ENCODE measurements around the gene PLA2G2D. TPM values are rescaled to one million over a fixed set of nuclear protein-coding genes. Genes with fewer than 3 reads are reported as not detected.

Gene PLA2G2D
- total RNA-seq, 1 experiment from 2014 or later = not detected

DNA sequence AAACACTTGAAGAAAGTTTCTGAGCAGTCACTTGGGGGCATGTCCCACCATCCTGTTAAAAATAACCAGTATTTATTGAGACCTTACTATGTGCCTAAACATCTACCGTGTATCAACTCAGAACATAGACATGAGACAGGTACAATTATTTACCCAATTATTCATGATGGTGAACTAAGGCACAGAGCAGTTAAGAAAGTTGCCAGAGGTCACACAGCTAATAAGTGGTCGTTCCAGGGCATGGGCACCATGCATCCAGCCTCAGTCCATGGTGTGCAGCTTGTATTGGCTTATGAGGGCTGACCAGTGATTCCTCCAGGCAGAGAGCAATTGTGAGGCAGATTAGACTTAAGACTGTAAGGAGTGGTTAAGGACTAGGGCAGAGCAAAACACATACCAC is 44.0 kb downstream of the PLA2G2D start:
- H2BK12ac ChIP-seq (ENCODE audit: insufficient read length, low read depth, low read length) = no peak overlapping the region
- no peaks in the 10 kb centered on the region for H3K79me2 ChIP-seq (ENCODE audit: insufficient read depth, low read length)
- no peaks in the 10 kb centered on the region for H3K27me3 ChIP-seq (ENCODE audit: insufficient read depth, low read length)
- H3K79me1 ChIP-seq (ENCODE audit: insufficient read depth, low read depth, low read length, poor library complexity, severe bottlenecking) = no peaks in the 10 kb centered on the region
- no peak overlapping the region for H3K14ac ChIP-seq (ENCODE audit: insufficient read depth, low read length)
- H3K27ac ChIP-seq (ENCODE audit: insufficient read length, low read depth, low read length) = no peak overlapping the region
- no peak overlapping the region for H2AK5ac ChIP-seq (ENCODE audit: insufficient read length, low read length)
- no peak overlapping the region for H4K8ac ChIP-seq (replicated peaks; ENCODE audit: insufficient read length, low read depth, low read length)
- Mint-ChIP-seq H3K4me1 (peaks cover 7 to 11% of the 10 kb centered on the region in 2 experiments), H3K9me3 (no peaks in the 10 kb centered on the region), H3K4me3 (no peak overlapping the region), H3K27me3 (ENCODE audit: low read depth) (peaks cover 5% of the 10 kb centered on the region), H3K36me3 (ENCODE audit: insufficient read depth in 1 of 3, low read depth in 3 of 3) (no peaks in the 10 kb centered on the region), H3K27ac (no peak overlapping the region)
- no peaks in the 10 kb centered on the region for H3K4me1 ChIP-seq (ENCODE audit: insufficient read depth, low read length)
- no peak overlapping the region for H3K9ac ChIP-seq (ENCODE audit: extremely low read depth, insufficient read length, low read length)
- no peak overlapping the region for H2AFZ ChIP-seq (ENCODE audit: low read length)
- TF ChIP-seq, protein P1, sequence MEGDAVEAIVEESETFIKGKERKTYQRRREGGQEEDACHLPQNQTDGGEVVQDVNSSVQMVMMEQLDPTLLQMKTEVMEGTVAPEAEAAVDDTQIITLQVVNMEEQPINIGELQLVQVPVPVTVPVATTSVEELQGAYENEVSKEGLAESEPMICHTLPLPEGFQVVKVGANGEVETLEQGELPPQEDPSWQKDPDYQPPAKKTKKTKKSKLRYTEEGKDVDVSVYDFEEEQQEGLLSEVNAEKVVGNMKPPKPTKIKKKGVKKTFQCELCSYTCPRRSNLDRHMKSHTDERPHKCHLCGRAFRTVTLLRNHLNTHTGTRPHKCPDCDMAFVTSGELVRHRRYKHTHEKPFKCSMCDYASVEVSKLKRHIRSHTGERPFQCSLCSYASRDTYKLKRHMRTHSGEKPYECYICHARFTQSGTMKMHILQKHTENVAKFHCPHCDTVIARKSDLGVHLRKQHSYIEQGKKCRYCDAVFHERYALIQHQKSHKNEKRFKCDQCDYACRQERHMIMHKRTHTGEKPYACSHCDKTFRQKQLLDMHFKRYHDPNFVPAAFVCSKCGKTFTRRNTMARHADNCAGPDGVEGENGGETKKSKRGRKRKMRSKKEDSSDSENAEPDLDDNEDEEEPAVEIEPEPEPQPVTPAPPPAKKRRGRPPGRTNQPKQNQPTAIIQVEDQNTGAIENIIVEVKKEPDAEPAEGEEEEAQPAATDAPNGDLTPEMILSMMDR (conservative IDR thresholded peaks at IDR 0.05) = no peak
- no peak overlapping the region for H4K5ac ChIP-seq (ENCODE audit: insufficient read length, low read depth, low read length)
- H3K23ac ChIP-seq (ENCODE audit: insufficient read length, low read depth, low read length) = no peak overlapping the region
- H2BK20ac ChIP-seq (ENCODE audit: low read depth, low read length, poor library complexity, severe bottlenecking) = no peak overlapping the region
- H3T11ph ChIP-seq (ENCODE audit: low read length) = no peak overlapping the region
- no peak for DNase-seq
- H3K4me2 ChIP-seq (ENCODE audit: insufficient read depth, insufficient read length, low read length) = no peak overlapping the region
- no peak overlapping the region for H4K91ac ChIP-seq (ENCODE audit: insufficient read length, low read depth, low read length)
- no peak overlapping the region for H3K4ac ChIP-seq (ENCODE audit: low read depth, low read length)
- H3K56ac ChIP-seq (ENCODE audit: insufficient read length, low read depth, low read length) = no peak overlapping the region
- WGBS (ENCODE audit: extremely low coverage, insufficient read length, low lambda C conversion rate) = no CpG with 5 or more reads among the region's 2 CpGs
- no peak overlapping the region for H3K18ac ChIP-seq (ENCODE audit: insufficient read length, low read depth, low read length)
- H2BK15ac ChIP-seq (ENCODE audit: low read depth, low read length) = no peak overlapping the region
- no peak overlapping the region for H2BK120ac ChIP-seq (ENCODE audit: low read depth, low read length, poor library complexity, severe bottlenecking)
- H3K9me3 ChIP-seq (ENCODE audit: control insufficient read depth, low read depth, low read length) = no peaks in the 10 kb centered on the region
- H4K20me1 ChIP-seq (ENCODE audit: control insufficient read depth, insufficient read depth, insufficient read length) = no peaks in the 10 kb centered on the region
- H2BK5ac ChIP-seq (ENCODE audit: insufficient read length, low read length) = no peak overlapping the region
- H3K23me2 ChIP-seq (ENCODE audit: insufficient read length, low read depth, low read length, poor library complexity, severe bottlenecking) = no peaks in the 10 kb centered on the region

Data from H9 (cell line).